ENCODE data around the gene ZNF638. TPM values are rescaled to one million over a fixed set of nuclear protein-coding genes. Genes with fewer than 3 reads are reported as not detected.

Gene ZNF638
- total and polyA plus RNA-seq, 9 of the 15 experiments (the other 6 are each of a cell fraction or from before 2014, with no cell fraction given): 53.3 to 165 (median 98.8) TPM

DNA sequence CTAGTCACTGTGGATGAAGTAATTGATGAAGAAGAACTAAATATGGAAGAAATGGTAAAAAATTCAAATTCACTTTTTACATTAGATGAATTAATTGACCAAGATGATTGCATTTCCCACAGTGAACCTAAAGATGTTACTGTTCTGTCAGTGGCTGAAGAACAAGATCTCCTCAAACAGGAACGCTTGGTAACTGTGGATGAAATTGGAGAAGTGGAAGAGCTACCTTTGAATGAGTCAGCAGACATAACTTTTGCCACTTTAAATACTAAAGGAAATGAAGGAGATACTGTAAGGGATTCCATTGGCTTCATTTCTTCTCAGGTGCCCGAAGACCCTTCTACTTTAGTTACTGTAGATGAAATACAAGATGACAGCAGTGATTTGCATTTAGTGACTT lies 95.1 kb downstream of the ZNF638 start:
- intact Hi-C loops (cut with micrococcal nuclease): no loop called here
- BruUV-seq (replicated peaks): no TSS peak
- peaks cover 83% of the 10 kb centered on the region for H3K36me3 ChIP-seq (ENCODE audit: control insufficient read depth, insufficient read depth, low read length)

More for the DNA sequence above, 95.1 kb downstream of the ZNF638 start:
- Histone ChIP-seq H3K4me3 (no peak overlapping the region), H2AFZ (ENCODE audit: low read depth, low read length) (no peak overlapping the region), H3K4me1 (replicated peaks in 1 of 2; ENCODE audit: control insufficient read depth in 2 of 2, insufficient read depth in 2 of 2, low read length in 2 of 2) (no peaks in the 10 kb centered on the region), H3K4me2 (ENCODE audit: insufficient read depth, low read length) (no peak overlapping the region), H3K79me2 (ENCODE audit: control insufficient read depth, insufficient read depth, low read length) (no peaks in the 10 kb centered on the region), H3K27me3 (ENCODE audit: control insufficient read depth in 2 of 2, insufficient read depth in 2 of 2, low read length in 2 of 2) (no peaks in the 10 kb centered on the region), H4K20me1 (replicated peaks; ENCODE audit: control insufficient read depth, insufficient read depth, low read length) (no peaks in the 10 kb centered on the region), H3K9me3 (replicated peaks; ENCODE audit: control insufficient read depth, insufficient read depth, low read depth, low read length) (no peaks in the 10 kb centered on the region), H3K9me1 (ENCODE audit: control insufficient read depth, insufficient read depth, low read length) (no peaks in the 10 kb centered on the region), H3K27ac (ENCODE audit: extremely low read depth, low read depth, low read length) (no peak overlapping the region), H3K9ac (ENCODE audit: insufficient read depth in 1 of 2, low read depth in 2 of 2, low read length in 2 of 2) (no peak overlapping the region)
- ATAC-seq (no peak), FAIRE-seq (no peak), DNase-seq (ENCODE audit: extremely low read depth in 1 of 4, low spot score in 3 of 4) (no peak)
- ChIA-PET POLR2A (no interaction called here), CTCF (ENCODE audit: low intra/inter-chr PET ratio) (no interaction called here)
- 91% methylated on average over 2 of the region's 2 CpGs for WGBS (ENCODE audit: insufficient coverage, low coverage, missing lambda C conversion rate)
- in situ Hi-C loops (cut with MboI): no loop called here
- TF ChIP-seq, protein P1, sequence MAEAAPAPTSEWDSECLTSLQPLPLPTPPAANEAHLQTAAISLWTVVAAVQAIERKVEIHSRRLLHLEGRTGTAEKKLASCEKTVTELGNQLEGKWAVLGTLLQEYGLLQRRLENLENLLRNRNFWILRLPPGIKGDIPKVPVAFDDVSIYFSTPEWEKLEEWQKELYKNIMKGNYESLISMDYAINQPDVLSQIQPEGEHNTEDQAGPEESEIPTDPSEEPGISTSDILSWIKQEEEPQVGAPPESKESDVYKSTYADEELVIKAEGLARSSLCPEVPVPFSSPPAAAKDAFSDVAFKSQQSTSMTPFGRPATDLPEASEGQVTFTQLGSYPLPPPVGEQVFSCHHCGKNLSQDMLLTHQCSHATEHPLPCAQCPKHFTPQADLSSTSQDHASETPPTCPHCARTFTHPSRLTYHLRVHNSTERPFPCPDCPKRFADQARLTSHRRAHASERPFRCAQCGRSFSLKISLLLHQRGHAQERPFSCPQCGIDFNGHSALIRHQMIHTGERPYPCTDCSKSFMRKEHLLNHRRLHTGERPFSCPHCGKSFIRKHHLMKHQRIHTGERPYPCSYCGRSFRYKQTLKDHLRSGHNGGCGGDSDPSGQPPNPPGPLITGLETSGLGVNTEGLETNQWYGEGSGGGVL (CRISPR knock-in tag; IDR thresholded peaks at IDR 0.05): no peak
- TF ChIP-seq ZNF696 (CRISPR knock-in tag; conservative IDR thresholded peaks at IDR 0.05) (no peak), ZFX (CRISPR knock-in tag; IDR thresholded peaks at IDR 0.05) (no peak), MEIS2 (IDR thresholded peaks at IDR 0.05; ENCODE audit: partially characterized antibody) (no peak), ZNF224 (CRISPR knock-in tag; IDR thresholded peaks at IDR 0.05) (no peak), SMARCA5 (IDR thresholded peaks at IDR 0.05) (no peak), RFX7 (CRISPR knock-in tag; IDR thresholded peaks at IDR 0.05) (no peak), ZNF384 (IDR thresholded peaks at IDR 0.05; ENCODE audit: low read depth, low read length) (no peak), MAFG (tag; conservative IDR thresholded peaks at IDR 0.05) (no peak), SAFB2 (IDR thresholded peaks at IDR 0.05; ENCODE audit: borderline replicate concordance, low read depth, low read length, severe bottlenecking) (no peak), LARP7 (IDR thresholded peaks at IDR 0.05) (no peak)
- TF ChIP-seq, protein P2, sequence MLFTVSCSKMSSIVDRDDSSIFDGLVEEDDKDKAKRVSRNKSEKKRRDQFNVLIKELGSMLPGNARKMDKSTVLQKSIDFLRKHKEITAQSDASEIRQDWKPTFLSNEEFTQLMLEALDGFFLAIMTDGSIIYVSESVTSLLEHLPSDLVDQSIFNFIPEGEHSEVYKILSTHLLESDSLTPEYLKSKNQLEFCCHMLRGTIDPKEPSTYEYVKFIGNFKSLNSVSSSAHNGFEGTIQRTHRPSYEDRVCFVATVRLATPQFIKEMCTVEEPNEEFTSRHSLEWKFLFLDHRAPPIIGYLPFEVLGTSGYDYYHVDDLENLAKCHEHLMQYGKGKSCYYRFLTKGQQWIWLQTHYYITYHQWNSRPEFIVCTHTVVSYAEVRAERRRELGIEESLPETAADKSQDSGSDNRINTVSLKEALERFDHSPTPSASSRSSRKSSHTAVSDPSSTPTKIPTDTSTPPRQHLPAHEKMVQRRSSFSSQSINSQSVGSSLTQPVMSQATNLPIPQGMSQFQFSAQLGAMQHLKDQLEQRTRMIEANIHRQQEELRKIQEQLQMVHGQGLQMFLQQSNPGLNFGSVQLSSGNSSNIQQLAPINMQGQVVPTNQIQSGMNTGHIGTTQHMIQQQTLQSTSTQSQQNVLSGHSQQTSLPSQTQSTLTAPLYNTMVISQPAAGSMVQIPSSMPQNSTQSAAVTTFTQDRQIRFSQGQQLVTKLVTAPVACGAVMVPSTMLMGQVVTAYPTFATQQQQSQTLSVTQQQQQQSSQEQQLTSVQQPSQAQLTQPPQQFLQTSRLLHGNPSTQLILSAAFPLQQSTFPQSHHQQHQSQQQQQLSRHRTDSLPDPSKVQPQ (CRISPR knock-in tag; IDR thresholded peaks at IDR 0.05; ENCODE audit: borderline replicate concordance): no peak
- TF ChIP-seq, protein P3, sequence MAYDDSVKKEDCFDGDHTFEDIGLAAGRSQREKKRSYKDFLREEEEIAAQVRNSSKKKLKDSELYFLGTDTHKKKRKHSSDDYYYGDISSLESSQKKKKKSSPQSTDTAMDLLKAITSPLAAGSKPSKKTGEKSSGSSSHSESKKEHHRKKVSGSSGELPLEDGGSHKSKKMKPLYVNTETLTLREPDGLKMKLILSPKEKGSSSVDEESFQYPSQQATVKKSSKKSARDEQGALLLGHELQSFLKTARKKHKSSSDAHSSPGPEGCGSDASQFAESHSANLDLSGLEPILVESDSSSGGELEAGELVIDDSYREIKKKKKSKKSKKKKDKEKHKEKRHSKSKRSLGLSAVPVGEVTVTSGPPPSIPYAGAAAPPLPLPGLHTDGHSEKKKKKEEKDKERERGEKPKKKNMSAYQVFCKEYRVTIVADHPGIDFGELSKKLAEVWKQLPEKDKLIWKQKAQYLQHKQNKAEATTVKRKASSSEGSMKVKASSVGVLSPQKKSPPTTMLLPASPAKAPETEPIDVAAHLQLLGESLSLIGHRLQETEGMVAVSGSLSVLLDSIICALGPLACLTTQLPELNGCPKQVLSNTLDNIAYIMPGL (CRISPR knock-in tag; IDR thresholded peaks at IDR 0.05): no peak
- TF ChIP-seq, protein P4, sequence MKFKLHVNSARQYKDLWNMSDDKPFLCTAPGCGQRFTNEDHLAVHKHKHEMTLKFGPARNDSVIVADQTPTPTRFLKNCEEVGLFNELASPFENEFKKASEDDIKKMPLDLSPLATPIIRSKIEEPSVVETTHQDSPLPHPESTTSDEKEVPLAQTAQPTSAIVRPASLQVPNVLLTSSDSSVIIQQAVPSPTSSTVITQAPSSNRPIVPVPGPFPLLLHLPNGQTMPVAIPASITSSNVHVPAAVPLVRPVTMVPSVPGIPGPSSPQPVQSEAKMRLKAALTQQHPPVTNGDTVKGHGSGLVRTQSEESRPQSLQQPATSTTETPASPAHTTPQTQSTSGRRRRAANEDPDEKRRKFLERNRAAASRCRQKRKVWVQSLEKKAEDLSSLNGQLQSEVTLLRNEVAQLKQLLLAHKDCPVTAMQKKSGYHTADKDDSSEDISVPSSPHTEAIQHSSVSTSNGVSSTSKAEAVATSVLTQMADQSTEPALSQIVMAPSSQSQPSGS (CRISPR knock-in tag; IDR thresholded peaks at IDR 0.05): no peak

Data from K562 (cell line).